GM19351 (cell line): ENCODE measurements around the gene ARF6.
"Not testable (repeated sequence)": the region's sequence is repeated elsewhere in the genome, so short reads cannot be mapped to it uniquely, and the experiment has no call there.

Source experiments
- ATAC-seq: cut with Tn5 transposase; IDR thresholded peaks from one replicate; pipeline ENCODE4 v1.9.1; 2021; ENCODE audit warnings: mild to moderate bottlenecking, moderate library complexity; ENCODE audit not compliant: unreplicated experiment

Gene ARF6

GRCh38 chr14:49939215-49939614, 46.3 kb downstream of the ARF6 start:
- ATAC-seq: not testable (repeated sequence)

GRCh38 chr14:49939884-49940510, 47.1 kb downstream of the ARF6 start:
- ATAC-seq: no peak

GRCh38 chr14:49940808-49941421, 48.0 kb downstream of the ARF6 start:
- no peak for ATAC-seq

GRCh38 chr14:49942090-49942489, 49.2 kb downstream of the ARF6 start:
- ATAC-seq: no peak

- ATAC-seq: no peak
These were observed 51.6 kb downstream of the ARF6 start for GRCh38 chr14:49944501-49944900.

GRCh38 chr14:49945448-49946319, 52.8 kb downstream of the ARF6 start:
- no peak for ATAC-seq
